GM10266 (cell line): ENCODE results near the gene KYAT1.

Source experiments
- DNase-seq: peaks from one replicate; pipeline ENCODE4 v3.0.0; 2012; ENCODE audit errors: extremely low spot score
- TF ChIP-seq, protein P1 (sequence below): IDR thresholded peaks from 2 replicates; pipeline ENCODE4 v1.5.1; 2012; ENCODE audit warnings: mild to moderate bottlenecking, low read depth; ENCODE audit not compliant: control insufficient read depth, insufficient read depth; ENCODE audit errors: missing control alignments

KYAT1 gene

DNA sequence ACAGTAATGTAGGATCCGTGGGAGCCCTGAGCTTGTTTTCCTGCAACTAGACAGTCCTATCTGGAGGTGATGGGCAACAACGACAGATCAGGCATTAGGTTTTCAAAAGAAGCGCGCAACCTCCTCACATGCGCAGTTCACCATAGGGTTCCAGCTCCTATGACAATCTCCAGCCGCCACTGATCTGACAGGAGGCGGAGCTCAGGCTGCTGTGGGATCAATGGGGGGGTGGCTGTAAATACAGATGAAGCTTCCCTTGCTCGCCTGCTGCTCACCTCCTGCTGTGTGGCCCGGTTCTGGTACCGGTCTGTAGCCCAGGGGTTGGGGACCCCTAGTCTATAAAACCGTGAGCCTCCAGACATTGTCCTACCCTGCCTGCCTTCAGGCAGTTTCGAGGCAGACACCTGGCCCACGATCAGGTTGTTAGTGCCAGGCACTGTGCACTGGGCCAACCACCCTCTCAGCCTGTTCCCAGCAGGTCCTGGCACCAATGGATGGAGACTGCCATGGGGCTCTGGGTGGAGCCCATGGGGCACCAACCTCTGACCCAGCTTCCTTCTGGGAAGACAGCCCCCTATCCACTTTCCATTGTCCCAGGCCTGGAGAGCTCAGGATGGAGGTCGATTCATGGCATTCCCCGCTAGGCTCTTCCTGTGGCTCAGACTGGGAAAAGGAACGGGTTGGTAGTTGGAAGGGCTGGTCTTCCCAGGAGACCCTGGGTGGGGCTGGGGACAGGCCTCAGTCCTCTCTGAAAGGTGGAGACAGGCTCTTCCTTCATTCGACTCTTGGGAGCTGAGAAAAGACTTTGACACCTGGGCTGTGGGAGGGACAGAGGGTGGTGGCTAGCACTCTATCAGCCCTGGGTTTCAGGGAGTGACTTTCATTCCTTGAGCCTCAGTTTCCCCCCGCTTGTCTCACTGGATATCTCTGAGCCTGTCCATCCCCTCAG, 61.8 kb downstream of the KYAT1 start:
- DNase-seq, result no peak
- TF ChIP-seq, protein P1, sequence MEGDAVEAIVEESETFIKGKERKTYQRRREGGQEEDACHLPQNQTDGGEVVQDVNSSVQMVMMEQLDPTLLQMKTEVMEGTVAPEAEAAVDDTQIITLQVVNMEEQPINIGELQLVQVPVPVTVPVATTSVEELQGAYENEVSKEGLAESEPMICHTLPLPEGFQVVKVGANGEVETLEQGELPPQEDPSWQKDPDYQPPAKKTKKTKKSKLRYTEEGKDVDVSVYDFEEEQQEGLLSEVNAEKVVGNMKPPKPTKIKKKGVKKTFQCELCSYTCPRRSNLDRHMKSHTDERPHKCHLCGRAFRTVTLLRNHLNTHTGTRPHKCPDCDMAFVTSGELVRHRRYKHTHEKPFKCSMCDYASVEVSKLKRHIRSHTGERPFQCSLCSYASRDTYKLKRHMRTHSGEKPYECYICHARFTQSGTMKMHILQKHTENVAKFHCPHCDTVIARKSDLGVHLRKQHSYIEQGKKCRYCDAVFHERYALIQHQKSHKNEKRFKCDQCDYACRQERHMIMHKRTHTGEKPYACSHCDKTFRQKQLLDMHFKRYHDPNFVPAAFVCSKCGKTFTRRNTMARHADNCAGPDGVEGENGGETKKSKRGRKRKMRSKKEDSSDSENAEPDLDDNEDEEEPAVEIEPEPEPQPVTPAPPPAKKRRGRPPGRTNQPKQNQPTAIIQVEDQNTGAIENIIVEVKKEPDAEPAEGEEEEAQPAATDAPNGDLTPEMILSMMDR, result no peak

DNA sequence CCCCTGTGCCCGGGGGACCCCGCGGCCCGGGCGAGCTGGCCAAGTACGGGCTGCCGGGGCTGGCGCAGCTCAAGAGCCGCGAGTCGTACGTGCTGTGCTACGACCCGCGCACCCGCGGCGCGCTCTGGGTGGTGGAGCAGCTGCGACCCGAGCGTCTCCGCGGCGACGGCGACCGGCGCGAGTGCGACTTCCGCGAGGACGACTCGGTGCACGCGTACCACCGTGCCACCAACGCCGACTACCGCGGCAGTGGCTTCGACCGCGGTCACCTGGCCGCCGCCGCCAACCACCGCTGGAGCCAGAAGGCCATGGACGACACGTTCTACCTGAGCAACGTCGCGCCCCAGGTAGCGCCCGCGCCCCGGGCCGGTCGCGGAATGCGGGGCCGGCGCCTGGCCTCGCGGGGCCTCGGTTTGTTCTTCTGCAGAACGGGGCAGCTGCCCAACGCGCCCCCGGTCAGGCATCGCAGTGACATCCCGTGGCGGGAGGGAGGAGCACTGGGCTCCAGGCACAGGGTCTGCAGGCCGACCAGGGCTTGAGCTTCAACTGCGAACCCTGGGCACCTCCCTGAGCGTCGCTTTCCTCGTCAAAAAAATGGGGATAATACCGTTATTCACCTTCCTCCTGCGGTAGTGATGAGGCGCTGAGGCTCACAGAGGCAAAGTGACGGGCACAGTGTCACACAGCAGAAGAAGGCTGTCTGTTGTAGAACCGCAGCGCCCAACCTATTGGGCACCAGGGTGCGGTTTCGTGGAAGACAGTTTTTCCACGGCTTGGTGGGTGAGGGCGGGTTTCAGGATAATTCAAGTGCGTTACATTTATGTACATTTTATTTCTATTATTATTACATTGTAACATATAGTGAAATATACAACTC, 62.7 kb downstream of the KYAT1 start:
- peak; percentile 77 for DNase-seq

DNA sequence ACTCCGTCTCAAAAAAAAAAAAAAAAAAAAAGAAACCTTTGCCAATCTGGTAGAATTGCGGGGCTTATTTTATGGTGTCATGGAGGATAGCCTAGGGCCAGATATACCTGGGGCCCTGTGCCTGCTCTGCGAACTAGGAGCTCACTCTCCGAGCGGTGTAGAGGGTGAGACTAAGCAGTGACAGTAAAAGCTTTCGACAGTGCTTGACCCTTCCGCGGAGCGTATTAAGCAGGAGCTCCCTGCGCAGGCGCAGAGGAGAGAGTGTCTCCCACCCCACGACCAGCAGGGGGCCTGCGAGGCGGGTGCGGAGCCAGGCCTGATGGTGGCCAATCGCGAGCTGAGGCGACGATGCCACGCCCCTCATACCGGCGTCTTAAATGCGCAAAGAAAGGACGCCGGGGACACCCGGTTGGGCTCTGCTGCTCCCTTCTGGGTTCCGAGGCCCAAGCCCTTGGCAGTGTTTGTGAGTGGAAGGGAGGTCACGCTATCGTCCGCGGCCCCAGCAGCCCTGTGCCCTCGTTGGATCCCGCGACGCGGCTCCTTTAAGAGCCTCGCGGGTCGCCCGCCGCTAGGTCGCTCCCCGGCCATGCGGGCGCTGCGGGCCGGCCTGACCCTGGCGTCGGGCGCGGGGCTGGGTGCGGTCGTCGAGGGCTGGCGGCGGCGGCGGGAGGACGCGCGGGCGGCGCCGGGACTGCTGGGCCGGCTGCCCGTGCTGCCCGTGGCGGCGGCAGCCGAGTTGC, 63.5 kb downstream of the KYAT1 start, which contains the start of gene ENDOG:
Gene ENDOG (plus strand): TSS at position 402 of the 740 bp plus-strand sequence. CDS start 185 bp downstream, at position 587.
- peak; percentile 100 for DNase-seq
- TF ChIP-seq, protein P1, result peak; percentile 96

More for the DNA sequence above, 62.7 kb downstream of the KYAT1 start:
- TF ChIP-seq, protein P1, result no peak

DNA sequence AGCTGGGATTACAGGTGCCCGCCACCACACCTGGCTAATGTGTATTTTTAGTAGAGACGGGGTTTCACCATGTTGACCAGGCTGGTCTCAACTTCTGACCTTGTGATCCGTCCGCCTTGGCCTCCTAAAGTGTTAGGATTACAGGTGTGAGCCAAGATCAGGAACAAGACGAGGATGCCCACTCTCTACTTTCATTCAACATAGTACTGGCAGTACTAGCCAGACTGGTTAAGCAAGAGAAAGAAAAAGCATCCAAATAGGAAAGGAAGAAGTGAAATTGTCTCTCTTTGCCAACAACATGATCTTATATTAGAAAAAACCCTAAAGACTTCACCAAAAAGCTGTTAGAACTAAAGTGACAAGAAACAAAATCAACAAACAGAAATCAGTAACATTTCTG, 70.9 kb downstream of the KYAT1 start:
- DNase-seq, result no peak
- TF ChIP-seq, protein P1, result no peak

DNA sequence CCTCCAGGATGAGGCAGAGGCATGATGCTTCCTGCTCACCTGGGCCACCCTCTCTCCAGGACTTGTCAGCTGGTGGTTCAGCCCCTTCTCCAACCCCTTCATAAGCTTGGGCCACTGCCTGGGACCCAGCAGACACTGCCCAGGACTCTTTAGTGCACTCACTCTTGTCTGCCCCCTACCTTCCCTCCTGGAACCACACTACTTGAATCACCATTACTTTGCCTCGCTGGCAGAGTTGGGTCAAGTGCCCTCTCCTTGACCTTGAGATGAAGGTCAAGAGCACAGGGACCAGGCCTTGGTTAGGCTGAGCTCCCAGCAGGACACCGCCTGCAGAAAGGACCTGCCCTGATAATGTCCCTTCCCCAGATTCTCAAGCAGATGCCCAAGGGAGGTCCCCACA, 71.9 kb downstream of the KYAT1 start:
- TF ChIP-seq, protein P1, result no peak
- DNase-seq, result no peak

DNA sequence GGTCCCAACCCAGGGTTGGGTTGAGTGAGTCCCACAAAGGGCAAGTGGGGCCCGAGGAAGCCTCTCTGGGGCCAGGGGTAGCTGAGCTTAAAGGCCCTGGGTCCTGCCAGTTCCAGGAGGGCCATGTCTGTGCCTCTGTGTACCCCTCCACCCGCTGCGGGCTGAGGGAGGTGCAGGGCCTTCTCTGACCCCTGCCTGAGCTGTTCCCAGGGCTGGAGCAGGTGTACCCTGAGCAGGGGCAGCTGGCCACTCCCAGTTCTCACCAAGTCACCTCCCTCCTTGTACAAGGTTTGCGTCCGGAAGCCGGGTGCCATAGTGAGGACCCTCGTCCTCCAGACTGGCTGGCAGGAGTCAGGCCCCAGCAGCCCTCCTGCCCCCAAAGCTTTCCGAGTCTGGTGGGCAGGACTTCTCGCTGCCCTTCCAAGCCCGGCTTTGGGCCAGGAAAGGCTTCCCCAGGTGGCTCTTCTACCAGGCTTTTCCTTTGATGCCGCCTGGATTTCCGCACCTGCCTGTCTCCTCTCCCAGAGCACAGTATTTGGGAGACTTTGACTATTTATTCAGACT, 72.6 kb downstream of the KYAT1 start:
- DNase-seq, result no peak
- TF ChIP-seq, protein P1, result no peak
